HCT116 (cell line): ENCODE data around the gene C7orf33. TPM values are rescaled to one million over a fixed set of nuclear protein-coding genes. Genes with fewer than 3 reads are reported as not detected.

ENCODE experiments used
- ATAC-seq: fragments of 200-7000 bp; cut with Tn5 transposase; 2 replicates; pipeline ENCODE4 v1.9.1; 2020; ENCODE audit warnings: mild to moderate bottlenecking, moderate library complexity
- BruUV-seq: library from RNA; stranded (reverse); fragments of 400-500 nt; replicated peaks from 2 replicates; lab custom pipeline; 2021; lab: Mats Ljungman, UMichigan
- CTCF ChIA-PET: fragments of 300-600 bp; sonication (Branson Sonifier 250); formaldehyde crosslinking; loops from one replicate; lab custom pipeline; 2021; ENCODE audit warnings: antibody characterized with exemption; lab: Charles Lee
- POLR2A ChIA-PET: fragments of 300-600, 350-600 bp; sonication (Branson Sonifier 250); formaldehyde crosslinking; loops from one replicate; lab custom pipeline; 2021; ENCODE audit warnings: antibody characterized with exemption; lab: Charles Lee
- RAD21 ChIA-PET, 2 experiments: fragments of 300-600 bp; sonication (Branson Sonifier 250); formaldehyde crosslinking; loops; one replicate each; lab custom pipeline; 2023; ENCODE audit warnings: low total read pairs in 2 of 2; ENCODE audit not compliant: uncharacterized antibody in 2 of 2, unreplicated experiment in 2 of 2, low non-redundant PET in 1 of 2; lab: Charles Lee
- DNase-seq: peaks from one replicate; pipeline ENCODE4 v3.0.0-alpha.2; 2010; ENCODE audit warnings: low read depth, low spot score
- H2AFZ ChIP-seq: fragments of 200-600 bp; shearing (Covaris generic), sonication (generic); 2 replicates; pipeline ENCODE4 v1.6.1; 2017; ENCODE audit warnings: low read depth, mixed run types, mixed read lengths, antibody characterized with exemption, low read length; ENCODE audit not compliant: poor library complexity, severe bottlenecking
- H3K27ac ChIP-seq: 2 replicates; pipeline ENCODE4 v1.5.1; 2012; ENCODE audit warnings: low read depth, low read length
- H3K27me3 ChIP-seq: fragments of 200-600 bp; sonication (generic); 2 replicates; pipeline ENCODE4 v1.6.1; 2016; ENCODE audit warnings: mixed run types, low read length, mixed read lengths; ENCODE audit not compliant: insufficient read depth
- H3K36me3 ChIP-seq, 2 experiments: fragments of 200-500 bp in 1 of 2; fragments of 200-600 bp in 1 of 2; sonication (Bioruptor generic) in 1 of 2; sonication (generic) in 1 of 2; 2 replicates each; pipeline versions ENCODE4 v1.5.1 to v1.6.1; 2014 to 2016; ENCODE audit warnings: low read length in 2 of 2, inconsistent platforms in 1 of 2, mixed read lengths in 1 of 2, mixed run types in 1 of 2; ENCODE audit not compliant: insufficient read depth in 2 of 2, control insufficient read depth in 1 of 2
- H3K4me1 ChIP-seq, 2 experiments: fragments of 200-600 bp in 1 of 2; sonication (generic) in 1 of 2; 2 replicates each; pipeline versions ENCODE4 v1.5.1 to v1.6.1; 2012 to 2017; ENCODE audit warnings: low read length in 2 of 2, inconsistent platforms in 1 of 2, mild to moderate bottlenecking in 1 of 2, mixed read lengths in 1 of 2, mixed run types in 1 of 2, moderate library complexity in 1 of 2; ENCODE audit not compliant: insufficient read depth in 2 of 2, control insufficient read depth in 1 of 2
- H3K4me2 ChIP-seq: fragments of 200-600 bp; sonication (generic); 2 replicates; pipeline ENCODE4 v1.6.1; 2017; ENCODE audit warnings: mixed run types, low read length, mixed read lengths
- H3K4me3 ChIP-seq, 2 experiments: fragments of 200-600 bp in 1 of 2; sonication (generic) in 1 of 2; replicated peaks in 1 of 2; 2 replicates each; pipeline ENCODE4 v1.5.1; 2011 to 2016; ENCODE audit warnings: low read length in 2 of 2, control low read depth in 1 of 2, low read depth in 1 of 2, mild to moderate bottlenecking in 1 of 2, mixed read lengths in 1 of 2, mixed run types in 1 of 2
- H3K79me2 ChIP-seq: fragments of 200-600 bp; sonication (generic); 2 replicates; pipeline ENCODE4 v1.6.1; 2017; ENCODE audit warnings: mild to moderate bottlenecking, mixed run types, low read length, moderate library complexity, mixed read lengths; ENCODE audit not compliant: insufficient read depth
- H3K9ac ChIP-seq: fragments of 200-600 bp; sonication (generic); 2 replicates; pipeline ENCODE4 v1.6.1; 2016; ENCODE audit warnings: low read length, mixed read lengths
- H3K9me2 ChIP-seq: fragments of 200-600 bp; sonication (generic), shearing (Covaris generic); 2 replicates; pipeline ENCODE4 v1.6.1; 2017; ENCODE audit warnings: mixed run types, mild to moderate bottlenecking, moderate library complexity; ENCODE audit not compliant: insufficient read depth
- H3K9me3 ChIP-seq, 2 experiments: fragments of 200-500 bp in 1 of 2; fragments of 200-600 bp in 1 of 2; sonication (Bioruptor generic) in 1 of 2; sonication (generic) in 1 of 2; 2 replicates each; pipeline ENCODE4 v1.6.1; 2014 to 2017; ENCODE audit warnings: low read length in 2 of 2, mixed read lengths in 2 of 2, inconsistent platforms in 1 of 2, low read depth in 1 of 2, mild to moderate bottlenecking in 1 of 2, mixed run types in 1 of 2, moderate library complexity in 1 of 2; ENCODE audit not compliant: control insufficient read depth in 1 of 2, insufficient read depth in 1 of 2
- H4K20me1 ChIP-seq: fragments of 200-600 bp; sonication (generic), shearing (Covaris generic); 2 replicates; pipeline ENCODE4 v1.6.1; 2017; ENCODE audit warnings: mixed run types, mild to moderate bottlenecking, moderate library complexity; ENCODE audit not compliant: insufficient read depth
- CBX3 ChIP-seq: IDR thresholded peaks from 2 replicates; pipeline ENCODE4 v1.6.1; 2012; ENCODE audit warnings: low read depth
- CEBPB ChIP-seq: IDR thresholded peaks from 2 replicates; pipeline ENCODE4 v1.6.1; 2012; ENCODE audit warnings: low read depth
- EGR1 ChIP-seq: IDR thresholded peaks from 2 replicates; pipeline ENCODE4 v1.6.1; 2012; ENCODE audit warnings: low read depth
- EZH2 ChIP-seq: fragments of 200-600 bp; sonication (generic); IDR thresholded peaks from 2 replicates; pipeline ENCODE4 v1.6.1; 2017; ENCODE audit warnings: antibody characterized with exemption, mixed run types
- JUND ChIP-seq: IDR thresholded peaks from 2 replicates; pipeline ENCODE4 v1.6.1; 2012
- POLR2A ChIP-seq: IDR thresholded peaks from 2 replicates; pipeline ENCODE4 v1.7.0; 2011; ENCODE audit warnings: borderline replicate concordance; ENCODE audit not compliant: insufficient read depth, insufficient read length; ENCODE audit errors: extremely low read depth
- POLR2AphosphoS5 ChIP-seq: IDR thresholded peaks from 2 replicates; pipeline ENCODE4 v1.6.1; 2011; ENCODE audit warnings: mild to moderate bottlenecking, low read depth, low read length, moderate library complexity
- RAD21 ChIP-seq: IDR thresholded peaks from 2 replicates; pipeline ENCODE4 v1.6.1; 2012; ENCODE audit warnings: low read depth, mild to moderate bottlenecking
- TCF7L2 ChIP-seq: IDR thresholded peaks from 2 replicates; pipeline ENCODE4 v1.7.0; 2011; ENCODE audit warnings: borderline replicate concordance, inconsistent platforms; ENCODE audit not compliant: insufficient read depth, insufficient read length; ENCODE audit errors: extremely low read depth
- ZFX ChIP-seq: fragments of 450-650 bp; IDR thresholded peaks from 2 replicates; pipeline ENCODE4 v1.6.1; 2017
- intact Hi-C: fragments of 100-400 bp; cut with micrococcal nuclease; formaldehyde crosslinking; loops from 2 replicates; pipeline ENCODE4 v1.10.0; 2022
- total RNA-seq: library from RNA; stranded (reverse); gene quantifications from one replicate; pipeline ENCODE4 v1.2.1, GENCODE V29; 2021; ENCODE audit not compliant: unreplicated experiment
- TF ChIP-seq, protein P1 (sequence below), 3 experiments: fragments of 200-600 bp in 1 of 3; sonication (generic) in 1 of 3; IDR thresholded peaks in 2 of 3; conservative IDR thresholded peaks in 1 of 3; 2 replicates each; pipeline ENCODE4 v1.5.1; 2012 to 2017; ENCODE audit warnings: low read depth in 2 of 3, low read length in 2 of 3, antibody characterized with exemption in 1 of 3, borderline replicate concordance in 1 of 3, control low read depth in 1 of 3, mild to moderate bottlenecking in 1 of 3, mixed read lengths in 1 of 3, mixed run types in 1 of 3, moderate library complexity in 1 of 3; ENCODE audit not compliant: insufficient read depth in 1 of 3
- TF ChIP-seq, protein P2 (sequence below): IDR thresholded peaks from 2 replicates; pipeline ENCODE4 v1.6.1; 2012; ENCODE audit warnings: low read depth
- TF ChIP-seq, protein P3 (sequence below): IDR thresholded peaks from 2 replicates; pipeline ENCODE4 v1.6.1; 2012
- TF ChIP-seq, protein P4 (sequence below): IDR thresholded peaks from 2 replicates; pipeline ENCODE4 v1.6.1; 2012

Gene C7orf33
- total RNA-seq, 1 experiment from 2014 or later, result not detected

DNA sequence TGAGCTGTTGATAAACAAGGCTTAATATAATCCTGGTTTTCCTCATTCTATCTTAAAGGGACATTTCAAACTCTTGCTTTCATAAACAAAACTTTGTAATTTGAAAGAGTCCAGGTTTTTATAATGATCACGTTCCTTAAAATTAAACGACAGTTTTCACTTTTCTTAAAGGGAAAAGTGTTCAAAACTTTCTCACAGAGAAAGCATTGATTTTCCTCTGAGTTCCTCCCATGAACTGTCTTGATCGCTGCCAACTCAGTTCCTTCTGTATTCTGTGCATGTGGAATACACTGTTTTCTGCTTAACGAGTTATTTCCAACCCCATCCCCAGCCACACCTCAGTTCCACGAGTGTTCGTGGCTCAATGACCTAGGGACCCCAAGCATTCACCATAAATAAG is 2.4 kb upstream of the C7orf33 start (continued):
- TF ChIP-seq, protein P1, sequence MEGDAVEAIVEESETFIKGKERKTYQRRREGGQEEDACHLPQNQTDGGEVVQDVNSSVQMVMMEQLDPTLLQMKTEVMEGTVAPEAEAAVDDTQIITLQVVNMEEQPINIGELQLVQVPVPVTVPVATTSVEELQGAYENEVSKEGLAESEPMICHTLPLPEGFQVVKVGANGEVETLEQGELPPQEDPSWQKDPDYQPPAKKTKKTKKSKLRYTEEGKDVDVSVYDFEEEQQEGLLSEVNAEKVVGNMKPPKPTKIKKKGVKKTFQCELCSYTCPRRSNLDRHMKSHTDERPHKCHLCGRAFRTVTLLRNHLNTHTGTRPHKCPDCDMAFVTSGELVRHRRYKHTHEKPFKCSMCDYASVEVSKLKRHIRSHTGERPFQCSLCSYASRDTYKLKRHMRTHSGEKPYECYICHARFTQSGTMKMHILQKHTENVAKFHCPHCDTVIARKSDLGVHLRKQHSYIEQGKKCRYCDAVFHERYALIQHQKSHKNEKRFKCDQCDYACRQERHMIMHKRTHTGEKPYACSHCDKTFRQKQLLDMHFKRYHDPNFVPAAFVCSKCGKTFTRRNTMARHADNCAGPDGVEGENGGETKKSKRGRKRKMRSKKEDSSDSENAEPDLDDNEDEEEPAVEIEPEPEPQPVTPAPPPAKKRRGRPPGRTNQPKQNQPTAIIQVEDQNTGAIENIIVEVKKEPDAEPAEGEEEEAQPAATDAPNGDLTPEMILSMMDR (IDR thresholded peaks at IDR 0.05 in 2 of 3, conservative IDR thresholded peaks at IDR 0.05 in 1 of 3; ENCODE audit: borderline replicate concordance in 1 of 3, insufficient read depth in 1 of 3, low read depth in 2 of 3, low read length in 2 of 3), result no peak
- no peak for TF ChIP-seq POLR2A

DNA sequence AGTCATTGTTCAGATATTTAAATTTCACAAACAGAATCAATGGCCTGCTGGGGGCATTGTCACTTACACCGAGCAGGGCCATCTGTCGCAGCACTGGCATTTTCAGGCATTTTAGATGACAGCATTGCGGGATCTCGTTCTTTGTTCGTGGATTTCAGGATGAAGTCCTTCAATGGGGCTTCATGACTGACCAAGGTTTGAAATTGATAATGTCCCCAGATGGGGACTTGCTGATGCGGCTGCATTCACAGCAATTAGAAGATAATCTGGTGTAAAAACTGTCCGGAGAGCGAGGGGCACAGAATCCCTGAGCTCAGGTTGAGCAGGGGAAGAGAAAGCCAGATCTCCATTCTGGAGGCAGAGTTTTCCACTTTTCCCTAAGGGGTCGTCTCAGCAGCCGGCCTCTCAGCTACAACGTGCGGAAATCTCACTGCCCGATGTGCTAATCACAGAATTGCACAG is 1.9 kb upstream of the C7orf33 start:
- no peak for ATAC-seq
- intact Hi-C loops, result no loop called here
- CTCF ChIA-PET, result no interaction called here

More for the DNA sequence above, 1.9 kb upstream of the C7orf33 start:
- Histone ChIP-seq H3K9me2 (no peaks in the 10 kb centered on the region), H3K27me3 (peaks cover 9% of the 10 kb centered on the region; the same call in 1 of the 2 replicates), H3K4me3 (no peak overlapping the region), H2AFZ (no peak overlapping the region), H3K79me2 (no peaks in the 10 kb centered on the region), H3K27ac (no peak overlapping the region), H3K36me3 (no peaks in the 10 kb centered on the region), H3K9ac (no peak overlapping the region), H3K4me2 (no peak overlapping the region), H4K20me1 (no peaks in the 10 kb centered on the region), H3K9me3 (no peaks in the 10 kb centered on the region), H3K4me1 (no peaks in the 10 kb centered on the region)
- POLR2A ChIA-PET, result no interaction called here
- BruUV-seq, result no TSS peak
- RAD21 ChIA-PET, result no interaction called here
- DNase-seq, result no peak
- TF ChIP-seq JUND (no peak), EGR1 (no peak), ZFX (no peak), POLR2A (no peak), POLR2AphosphoS5 (no peak), TCF7L2 (no peak), CEBPB (no peak), CBX3 (no peak), RAD21 (no peak), EZH2 (no peak)
- TF ChIP-seq, protein P2, sequence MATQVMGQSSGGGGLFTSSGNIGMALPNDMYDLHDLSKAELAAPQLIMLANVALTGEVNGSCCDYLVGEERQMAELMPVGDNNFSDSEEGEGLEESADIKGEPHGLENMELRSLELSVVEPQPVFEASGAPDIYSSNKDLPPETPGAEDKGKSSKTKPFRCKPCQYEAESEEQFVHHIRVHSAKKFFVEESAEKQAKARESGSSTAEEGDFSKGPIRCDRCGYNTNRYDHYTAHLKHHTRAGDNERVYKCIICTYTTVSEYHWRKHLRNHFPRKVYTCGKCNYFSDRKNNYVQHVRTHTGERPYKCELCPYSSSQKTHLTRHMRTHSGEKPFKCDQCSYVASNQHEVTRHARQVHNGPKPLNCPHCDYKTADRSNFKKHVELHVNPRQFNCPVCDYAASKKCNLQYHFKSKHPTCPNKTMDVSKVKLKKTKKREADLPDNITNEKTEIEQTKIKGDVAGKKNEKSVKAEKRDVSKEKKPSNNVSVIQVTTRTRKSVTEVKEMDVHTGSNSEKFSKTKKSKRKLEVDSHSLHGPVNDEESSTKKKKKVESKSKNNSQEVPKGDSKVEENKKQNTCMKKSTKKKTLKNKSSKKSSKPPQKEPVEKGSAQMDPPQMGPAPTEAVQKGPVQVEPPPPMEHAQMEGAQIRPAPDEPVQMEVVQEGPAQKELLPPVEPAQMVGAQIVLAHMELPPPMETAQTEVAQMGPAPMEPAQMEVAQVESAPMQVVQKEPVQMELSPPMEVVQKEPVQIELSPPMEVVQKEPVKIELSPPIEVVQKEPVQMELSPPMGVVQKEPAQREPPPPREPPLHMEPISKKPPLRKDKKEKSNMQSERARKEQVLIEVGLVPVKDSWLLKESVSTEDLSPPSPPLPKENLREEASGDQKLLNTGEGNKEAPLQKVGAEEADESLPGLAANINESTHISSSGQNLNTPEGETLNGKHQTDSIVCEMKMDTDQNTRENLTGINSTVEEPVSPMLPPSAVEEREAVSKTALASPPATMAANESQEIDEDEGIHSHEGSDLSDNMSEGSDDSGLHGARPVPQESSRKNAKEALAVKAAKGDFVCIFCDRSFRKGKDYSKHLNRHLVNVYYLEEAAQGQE, result no peak
- TF ChIP-seq, protein P1 (IDR thresholded peaks at IDR 0.05 in 2 of 3, conservative IDR thresholded peaks at IDR 0.05 in 1 of 3; ENCODE audit: borderline replicate concordance in 1 of 3, insufficient read depth in 1 of 3, low read depth in 2 of 3, low read length in 2 of 3), result no peak
- TF ChIP-seq, protein P3, sequence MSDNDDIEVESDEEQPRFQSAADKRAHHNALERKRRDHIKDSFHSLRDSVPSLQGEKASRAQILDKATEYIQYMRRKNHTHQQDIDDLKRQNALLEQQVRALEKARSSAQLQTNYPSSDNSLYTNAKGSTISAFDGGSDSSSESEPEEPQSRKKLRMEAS, result no peak
- TF ChIP-seq, protein P4, sequence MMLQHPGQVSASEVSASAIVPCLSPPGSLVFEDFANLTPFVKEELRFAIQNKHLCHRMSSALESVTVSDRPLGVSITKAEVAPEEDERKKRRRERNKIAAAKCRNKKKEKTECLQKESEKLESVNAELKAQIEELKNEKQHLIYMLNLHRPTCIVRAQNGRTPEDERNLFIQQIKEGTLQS, result no peak
